DOHH2 (cell line): ENCODE results near the gene PREX1.

ENCODE experiments used
- H3F3A ChIP-seq: fragments of 200-600 bp; sonication (generic), shearing (Covaris generic); 2 replicates; pipeline ENCODE4 v1.6.0; 2016; ENCODE audit warnings: antibody characterized with exemption, mild to moderate bottlenecking; ENCODE audit not compliant: control insufficient read depth, insufficient read depth
- H3K27ac ChIP-seq: fragments of 200-600 bp; sonication (generic); 2 replicates; pipeline ENCODE4 v1.5.1; 2014; ENCODE audit warnings: low read depth, mild to moderate bottlenecking, low read length, moderate library complexity
- H3K27me3 ChIP-seq: fragments of 200-600 bp; sonication (generic); 2 replicates; pipeline ENCODE4 v1.6.1; 2014; ENCODE audit warnings: mild to moderate bottlenecking, low read length, mixed read lengths; ENCODE audit not compliant: control insufficient read depth
- H3K36me3 ChIP-seq: fragments of 200-600 bp; sonication (generic); 2 replicates; pipeline ENCODE4 v1.6.1; 2014; ENCODE audit warnings: mild to moderate bottlenecking, low read length, moderate library complexity, mixed read lengths; ENCODE audit not compliant: control insufficient read depth
- H3K4me1 ChIP-seq: fragments of 200-600 bp; sonication (generic); 2 replicates; pipeline ENCODE4 v1.6.1; 2014; ENCODE audit warnings: mild to moderate bottlenecking, low read length, mixed read lengths; ENCODE audit not compliant: control insufficient read depth
- H3K4me2 ChIP-seq: fragments of 200-600 bp; sonication (generic); 2 replicates; pipeline ENCODE4 v1.6.0; 2014; ENCODE audit warnings: mild to moderate bottlenecking, low read length, moderate library complexity
- H3K4me3 ChIP-seq: fragments of 200-600 bp; sonication (generic); 2 replicates; pipeline ENCODE4 v1.5.1; 2014; ENCODE audit warnings: mild to moderate bottlenecking, low read length, mixed read lengths
- H3K79me2 ChIP-seq: fragments of 200-600 bp; sonication (generic); 2 replicates; pipeline ENCODE4 v1.6.1; 2014; ENCODE audit warnings: mild to moderate bottlenecking, low read length, mixed read lengths; ENCODE audit not compliant: control insufficient read depth
- H3K9me2 ChIP-seq: fragments of 200-600 bp; sonication (generic); replicated peaks from 2 replicates; pipeline ENCODE4 v1.6.1; 2014; ENCODE audit warnings: mild to moderate bottlenecking, low read length, mixed read lengths; ENCODE audit not compliant: control insufficient read depth
- H3K9me3 ChIP-seq: fragments of 200-600 bp; sonication (generic); 2 replicates; pipeline ENCODE4 v1.6.1; 2014; ENCODE audit warnings: antibody characterized with exemption, low read length, mixed read lengths; ENCODE audit not compliant: control insufficient read depth, insufficient read depth
- H4K20me1 ChIP-seq: fragments of 200-600 bp; sonication (generic); 2 replicates; pipeline ENCODE4 v1.6.0; 2014; ENCODE audit warnings: low read depth, mild to moderate bottlenecking, antibody characterized with exemption, low read length, moderate library complexity; ENCODE audit not compliant: control insufficient read depth, insufficient read depth
- CTCF ChIP-seq: fragments of 200-600 bp; sonication (generic); IDR thresholded peaks from one replicate; pipeline ENCODE4 v1.5.1; 2014; ENCODE audit warnings: antibody characterized with exemption, mild to moderate bottlenecking, low read depth, low read length; ENCODE audit not compliant: poor library complexity, severe bottlenecking
- EZH2phosphoT487 ChIP-seq: fragments of 200-600 bp; sonication (generic); IDR thresholded peaks from 2 replicates; pipeline ENCODE4 v1.6.1; 2017; ENCODE audit warnings: borderline replicate concordance, mild to moderate bottlenecking, antibody characterized with exemption, low read length, moderate library complexity, mixed read lengths

Gene PREX1

GRCh38 chr20:48736636-48737035 is 91.2 kb downstream of the PREX1 start:
- Histone ChIP-seq H3K4me2 (no peak overlapping the region), H3F3A (no peaks in the 10 kb centered on the region), H3K27me3 (0 out of 2 replicates have a peak, but pooled peaks cover 2% of the 10 kb centered on the region), H3K36me3 (no peaks in the 10 kb centered on the region), H4K20me1 (no peaks in the 10 kb centered on the region), H3K9me2 (no peaks in the 10 kb centered on the region), H3K27ac (no peak overlapping the region), H3K9me3 (no peaks in the 10 kb centered on the region), H3K79me2 (no peaks in the 10 kb centered on the region), H3K4me1 (peaks cover 47% of the 10 kb centered on the region), H3K4me3 (no peak overlapping the region)
- no peak for TF ChIP-seq EZH2phosphoT487
- TF ChIP-seq CTCF = no peak

- no peaks in the 10 kb centered on the region for H3K79me2 ChIP-seq
- no peak overlapping the region for H3K4me2 ChIP-seq
- 0 out of 2 replicates have a peak, but pooled peaks cover 2% of the 10 kb centered on the region for H3K27me3 ChIP-seq
- TF ChIP-seq EZH2phosphoT487 (no peak), CTCF (no peak)
- no peaks in the 10 kb centered on the region for H3F3A ChIP-seq
- H3K9me3 ChIP-seq = no peaks in the 10 kb centered on the region
- peaks cover 43% of the 10 kb centered on the region for H3K4me1 ChIP-seq
- H3K4me3 ChIP-seq = no peak overlapping the region
- H3K36me3 ChIP-seq = no peaks in the 10 kb centered on the region
- H3K9me2 ChIP-seq = no peaks in the 10 kb centered on the region
- no peak overlapping the region for H3K27ac ChIP-seq
- H4K20me1 ChIP-seq = no peaks in the 10 kb centered on the region
Observed at GRCh38 chr20:48736231-48736630, 91.6 kb downstream of the PREX1 start.

GRCh38 chr20:48735112-48735511 is 92.7 kb downstream of the PREX1 start:
- Histone ChIP-seq H3K27me3 (0 out of 2 replicates have a peak, but pooled peaks cover 2% of the 10 kb centered on the region), H4K20me1 (no peaks in the 10 kb centered on the region), H3F3A (no peaks in the 10 kb centered on the region), H3K27ac (no peak overlapping the region), H3K9me3 (no peaks in the 10 kb centered on the region), H3K4me1 (peaks cover 32% of the 10 kb centered on the region), H3K4me2 (no peak overlapping the region), H3K79me2 (no peaks in the 10 kb centered on the region), H3K9me2 (no peaks in the 10 kb centered on the region), H3K4me3 (no peak overlapping the region), H3K36me3 (no peaks in the 10 kb centered on the region)
- TF ChIP-seq CTCF = no peak
- TF ChIP-seq EZH2phosphoT487 = no peak
